GM18907 (cell line): ENCODE measurements around the gene PTPRD.

Experiments used
- ATAC-seq: cut with Tn5 transposase; IDR thresholded peaks from one replicate; pipeline ENCODE4 v1.9.1; 2021; ENCODE audit warnings: mild to moderate bottlenecking, moderate library complexity; ENCODE audit not compliant: unreplicated experiment

PTPRD gene

DNA sequence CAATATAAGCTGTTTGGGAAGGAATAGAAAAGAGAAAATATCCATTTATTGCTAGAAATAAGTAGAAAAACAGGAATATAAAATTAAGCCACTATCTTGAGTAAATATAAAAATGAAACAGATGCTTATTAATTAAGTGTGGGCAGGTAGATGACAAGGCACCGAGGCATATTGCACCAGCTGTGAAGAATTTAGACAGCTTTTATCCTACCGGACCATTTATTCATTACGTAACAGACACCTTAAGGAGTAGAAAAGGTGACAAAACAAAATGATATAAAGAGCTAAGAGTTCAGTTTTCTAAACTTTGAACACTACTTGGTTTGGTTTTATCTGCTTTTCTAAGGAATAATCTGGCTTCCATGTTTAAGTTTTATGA is 404.1 kb downstream of the PTPRD start:
- ATAC-seq, result no peak

DNA sequence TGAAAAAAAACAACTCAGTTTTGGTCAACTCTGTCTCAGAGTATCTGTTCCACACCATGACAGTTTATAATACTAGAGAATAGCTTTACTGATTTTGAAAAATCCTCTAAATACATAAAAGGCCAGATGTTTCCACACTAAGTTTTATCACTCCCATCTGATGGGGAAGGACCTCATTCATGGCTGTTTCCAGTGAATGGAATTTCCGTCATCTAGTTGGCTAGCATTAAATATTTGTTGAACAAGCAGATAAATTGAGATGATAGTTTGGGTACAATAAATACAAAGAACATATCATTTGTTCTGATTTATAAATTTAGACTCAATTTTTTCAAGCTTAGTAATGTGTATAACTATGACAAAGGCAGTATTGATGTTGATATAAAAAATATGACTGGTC is 408.5 kb downstream of the PTPRD start:
- ATAC-seq, result no peak

DNA sequence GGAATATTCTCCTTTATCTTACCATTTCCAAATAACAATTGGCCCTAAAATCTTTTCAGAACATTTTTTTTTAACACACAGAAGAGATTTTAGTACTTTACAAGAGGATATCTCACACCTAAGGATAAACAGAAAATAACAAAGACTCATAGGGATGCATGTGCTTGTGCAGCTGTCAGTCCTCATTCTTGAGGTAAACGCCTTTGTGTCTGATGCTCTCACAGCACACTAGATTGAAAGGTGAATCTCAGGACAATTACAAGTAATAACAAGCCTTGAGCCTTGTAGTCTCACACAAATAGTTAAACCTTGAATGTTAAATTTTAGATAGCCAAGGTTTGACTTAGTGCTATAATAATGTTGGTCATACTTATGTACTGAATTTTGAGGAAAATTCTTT is 439.2 kb downstream of the PTPRD start:
- no peak for ATAC-seq

DNA sequence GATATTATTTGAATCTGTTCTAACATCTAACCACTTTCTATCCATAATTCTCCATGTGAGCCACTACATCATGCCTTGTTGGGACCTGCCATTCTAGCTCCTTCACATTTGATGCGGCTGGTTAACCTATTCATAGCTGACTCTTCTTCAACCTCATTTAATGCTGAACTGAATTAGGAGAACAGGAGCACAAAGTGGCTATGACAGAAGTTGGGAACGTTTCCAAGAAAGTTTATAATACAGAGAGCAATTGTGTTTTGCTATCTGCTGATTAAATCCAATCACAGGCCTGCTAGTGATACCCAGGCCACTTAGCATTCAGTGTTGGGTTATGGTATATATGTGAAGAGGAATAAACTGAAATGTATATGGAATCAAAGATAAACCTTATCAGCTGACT is 440.3 kb downstream of the PTPRD start:
- no peak for ATAC-seq

DNA sequence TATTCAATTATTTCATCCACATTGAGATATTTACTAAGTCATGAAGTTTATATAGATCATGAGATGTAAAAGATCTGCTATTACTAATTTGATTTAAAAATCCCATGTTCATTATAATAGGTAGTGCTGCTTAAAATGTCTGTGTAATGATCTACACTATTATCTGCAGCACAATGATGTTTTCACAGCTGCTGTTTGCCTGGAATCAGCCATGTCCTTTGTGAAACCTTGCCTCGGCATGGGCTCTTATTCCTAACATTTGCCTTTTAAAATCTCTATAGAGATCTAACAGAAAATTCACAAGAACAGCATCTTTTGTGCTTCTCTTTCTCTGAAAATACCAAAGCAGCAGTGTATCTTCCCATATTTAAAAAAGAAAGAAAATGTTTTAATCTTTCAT is 444.6 kb downstream of the PTPRD start:
- no peak for ATAC-seq

DNA sequence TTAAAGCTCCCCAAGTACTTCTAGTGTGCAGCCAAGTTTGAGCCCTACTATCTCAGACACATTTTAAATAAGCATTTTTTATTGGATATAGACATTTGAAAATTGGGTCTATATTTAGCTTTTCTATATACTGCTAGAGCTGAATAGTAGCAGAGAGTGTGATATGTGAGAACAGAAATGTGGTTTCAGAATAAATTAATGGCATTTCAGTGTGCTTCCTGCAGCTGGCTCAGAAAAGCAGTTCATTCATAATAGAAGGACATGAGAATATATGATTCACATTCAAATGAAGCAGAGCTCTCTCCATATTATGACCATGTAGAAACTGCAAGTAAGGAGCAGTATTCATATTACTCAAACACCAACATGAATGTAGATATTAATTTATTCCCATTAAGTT is 464.0 kb downstream of the PTPRD start:
- ATAC-seq, result no peak

DNA sequence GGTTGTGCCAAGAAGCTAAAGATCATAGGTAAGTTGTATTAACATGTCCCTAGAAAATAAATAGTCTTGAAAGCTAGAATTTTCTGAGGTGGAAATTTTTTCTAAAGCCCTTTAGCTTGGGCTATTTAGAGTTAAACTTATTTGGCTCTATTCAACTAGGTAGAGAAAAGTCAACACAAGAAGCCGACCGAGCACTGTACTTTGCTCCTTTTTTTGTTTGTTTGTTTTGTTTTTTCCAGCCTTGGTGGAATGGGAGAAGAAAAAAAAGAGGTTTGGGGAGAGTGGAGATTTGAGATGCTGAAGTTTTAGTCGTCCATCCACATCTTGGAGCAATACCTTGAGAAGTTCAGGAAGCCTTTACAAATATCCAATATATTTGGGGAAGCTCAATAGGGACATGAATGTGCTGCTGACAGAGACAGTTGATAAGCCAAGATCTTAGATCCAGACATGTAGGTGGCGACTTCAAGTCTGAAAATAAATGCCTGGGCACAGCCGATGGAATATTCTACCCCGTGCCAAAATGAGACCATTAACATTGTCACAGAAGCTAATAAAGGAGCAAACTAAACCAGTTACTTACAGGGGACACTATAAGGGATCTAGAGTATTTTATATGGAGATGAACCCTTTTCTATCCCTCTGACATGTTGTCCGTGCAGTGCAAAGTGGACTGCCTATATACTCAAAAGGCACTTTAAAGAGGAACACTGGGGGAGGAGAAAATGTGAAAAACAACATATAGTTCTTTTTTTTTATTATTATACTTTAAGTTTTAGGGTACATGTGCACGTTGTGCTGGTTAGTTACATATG is 466.1 kb downstream of the PTPRD start:
- no peak for ATAC-seq

DNA sequence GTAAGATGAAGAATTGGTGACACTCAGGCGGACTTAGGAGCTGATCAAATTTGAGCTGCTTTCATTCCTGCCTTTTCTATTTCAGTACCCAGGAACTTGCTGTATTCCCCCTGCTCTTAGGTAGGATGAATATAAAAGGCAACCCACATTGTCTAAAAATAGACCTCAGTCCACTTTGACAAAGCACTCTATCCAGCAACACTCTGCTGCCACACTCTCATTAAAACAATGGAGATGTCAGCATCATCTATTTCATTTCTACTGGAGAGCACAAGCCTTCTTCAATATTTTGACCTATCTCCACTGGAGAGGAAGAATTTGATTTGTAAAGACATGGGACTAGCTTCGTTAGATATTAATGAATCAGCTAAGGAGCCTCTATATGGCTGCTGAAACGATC is 468.4 kb downstream of the PTPRD start:
- ATAC-seq, result no peak

DNA sequence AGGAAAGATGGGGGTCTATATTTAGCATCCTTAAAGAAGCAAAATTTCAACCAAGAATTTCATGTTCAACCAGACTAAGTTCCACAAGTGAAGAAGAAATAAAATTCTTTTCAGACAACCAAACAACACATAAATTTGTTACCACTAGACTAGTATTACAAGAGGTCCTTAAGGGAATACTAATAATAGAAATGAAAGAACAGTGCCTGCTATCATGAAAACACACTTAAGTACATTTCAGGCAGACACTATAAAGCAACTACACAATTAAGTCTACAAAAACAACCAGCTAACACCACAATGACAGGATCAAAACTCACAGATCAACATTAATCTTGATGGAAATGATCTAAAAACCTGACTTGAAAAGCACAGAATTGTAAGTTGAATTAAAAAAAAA is 477.2 kb downstream of the PTPRD start:
- no peak for ATAC-seq

DNA sequence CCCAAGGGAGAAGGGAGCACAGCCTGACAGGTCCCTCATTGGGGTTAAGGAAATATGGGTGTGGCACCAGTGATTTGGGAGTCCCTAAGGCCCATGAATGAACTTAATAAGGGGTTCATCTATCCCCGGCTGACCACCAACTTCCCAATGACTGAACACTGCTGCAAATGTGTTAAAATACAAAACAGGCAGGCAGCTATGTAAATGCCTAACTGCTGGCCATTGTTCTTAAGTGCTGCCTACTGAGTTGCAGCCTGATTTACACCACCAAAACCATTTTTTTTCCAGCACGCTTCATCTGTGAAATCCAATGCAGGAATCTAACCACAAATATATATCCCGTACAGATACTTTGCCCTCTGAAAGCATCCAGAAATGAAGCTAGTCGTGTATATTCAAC is 478.5 kb downstream of the PTPRD start:
- no peak for ATAC-seq

DNA sequence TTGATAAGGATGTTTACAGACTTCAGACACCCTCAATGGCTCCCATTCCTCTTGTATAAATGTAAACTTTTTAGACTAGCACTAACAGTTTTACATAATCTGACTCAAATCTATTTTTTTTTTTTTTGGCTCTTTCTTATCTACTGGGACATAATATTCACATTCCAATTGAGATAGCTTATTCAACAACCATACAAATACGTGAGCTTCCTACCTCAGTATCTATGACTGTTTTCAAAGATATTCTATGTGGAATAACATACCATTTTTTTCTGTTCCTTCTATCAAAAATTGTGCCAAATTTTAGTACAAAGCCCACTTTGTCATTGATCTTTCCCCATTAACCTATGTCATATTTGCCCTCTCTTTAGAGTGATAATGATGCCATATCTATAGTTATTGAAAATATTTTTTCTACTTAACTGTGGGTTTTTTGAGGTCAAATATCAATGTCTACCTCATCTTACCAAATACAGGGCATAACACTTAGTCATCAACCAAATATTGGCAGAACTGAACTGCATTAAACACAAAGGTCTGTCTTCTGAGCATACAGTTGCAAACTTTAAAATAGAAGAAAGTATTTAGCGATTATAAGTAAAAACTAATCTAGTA is 482.6 kb downstream of the PTPRD start:
- no peak for ATAC-seq

DNA sequence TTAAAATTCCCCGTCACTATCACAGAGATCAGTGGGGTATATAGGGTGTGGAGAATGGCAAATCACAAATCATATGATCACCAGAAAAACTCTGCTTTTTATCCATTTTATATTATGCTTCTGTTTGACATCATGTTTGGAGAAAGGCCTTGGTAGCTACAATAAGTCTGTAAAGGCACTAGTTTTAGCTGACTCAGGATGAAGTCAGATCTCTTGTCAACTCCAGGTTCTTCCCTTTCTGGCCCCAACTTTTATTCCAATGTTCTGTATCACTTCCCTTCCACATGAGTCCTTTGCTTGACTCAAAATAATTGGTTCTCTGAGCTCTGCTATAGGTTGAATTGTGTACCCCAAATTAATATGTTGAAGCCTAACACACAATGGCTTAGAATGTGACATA is 484.9 kb downstream of the PTPRD start:
- ATAC-seq, result no peak

DNA sequence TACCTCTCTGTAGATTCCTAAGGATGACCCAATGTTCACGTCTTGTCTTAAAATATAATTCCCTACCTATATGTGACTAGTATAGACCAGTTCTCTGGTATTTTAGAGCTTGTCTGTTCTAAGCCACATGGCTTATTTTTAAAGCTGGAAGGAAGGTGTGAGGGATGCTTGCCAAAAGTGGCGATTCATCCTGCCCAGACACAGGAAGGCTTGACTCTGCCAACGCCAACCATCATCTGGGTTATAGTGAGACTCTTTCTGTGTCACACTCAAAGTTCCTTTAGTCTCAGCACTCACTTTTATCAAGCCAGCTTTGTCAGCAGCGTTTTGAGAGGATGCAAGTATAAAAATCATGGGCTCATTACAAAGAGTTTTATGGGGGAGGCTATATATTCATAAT is 500.0 kb downstream of the PTPRD start:
- ATAC-seq, result no peak

DNA sequence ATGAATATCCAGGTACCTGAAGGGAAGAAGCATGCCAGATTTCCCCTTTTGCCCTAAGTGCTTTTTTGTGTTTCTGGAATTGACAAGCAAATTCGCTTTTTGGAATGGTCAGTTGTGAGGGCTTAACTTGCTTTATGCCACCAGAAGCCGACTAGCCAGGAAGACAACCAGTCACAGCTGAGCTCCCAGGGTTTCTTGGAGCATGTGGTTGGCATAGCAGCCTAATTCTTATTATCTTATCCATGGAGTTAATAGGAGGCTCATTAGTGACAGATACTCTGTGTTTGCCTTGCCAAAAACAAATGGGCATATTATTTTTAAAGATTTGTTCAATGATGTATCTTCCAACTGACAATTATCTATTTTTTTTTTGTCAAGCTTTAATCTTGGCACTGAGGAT is 500.7 kb downstream of the PTPRD start:
- ATAC-seq, result no peak

DNA sequence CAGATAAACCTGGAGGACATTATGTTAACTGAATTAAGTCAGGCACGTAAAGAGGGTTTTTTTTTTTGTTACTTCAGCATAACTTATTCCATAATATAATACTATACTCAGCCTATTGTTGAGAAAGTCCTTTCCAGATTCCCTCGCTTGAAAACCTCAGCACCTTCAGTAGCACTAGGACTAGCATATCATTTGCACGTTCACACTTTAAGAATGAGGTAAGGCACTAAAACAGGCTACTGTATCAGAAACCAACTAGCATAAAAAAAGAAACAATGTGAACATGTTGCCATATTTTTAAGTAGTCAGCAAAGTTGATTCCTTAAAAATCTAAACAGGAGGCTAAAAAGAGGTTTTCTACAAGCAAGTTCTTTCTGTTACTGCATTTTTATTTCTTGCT is 504.0 kb downstream of the PTPRD start:
- no peak for ATAC-seq

DNA sequence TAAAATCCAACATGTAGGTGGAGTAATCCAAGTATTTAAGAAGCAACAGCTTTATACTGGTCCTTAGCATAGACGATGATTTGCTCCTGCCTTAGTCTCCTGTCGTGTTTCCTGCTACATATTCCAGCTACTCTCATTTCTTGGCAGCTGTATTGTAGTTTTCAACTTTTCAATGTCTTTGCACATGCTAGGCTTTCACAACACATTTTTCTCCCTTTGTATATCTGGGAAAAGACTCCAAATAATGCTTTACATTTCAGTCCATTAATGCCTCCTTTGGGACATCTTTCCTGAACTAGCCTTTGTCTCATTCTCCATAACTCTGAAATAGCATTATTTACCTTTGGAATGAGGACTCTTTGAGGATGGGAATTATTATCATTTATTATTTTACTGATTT is 508.0 kb downstream of the PTPRD start:
- no peak for ATAC-seq

DNA sequence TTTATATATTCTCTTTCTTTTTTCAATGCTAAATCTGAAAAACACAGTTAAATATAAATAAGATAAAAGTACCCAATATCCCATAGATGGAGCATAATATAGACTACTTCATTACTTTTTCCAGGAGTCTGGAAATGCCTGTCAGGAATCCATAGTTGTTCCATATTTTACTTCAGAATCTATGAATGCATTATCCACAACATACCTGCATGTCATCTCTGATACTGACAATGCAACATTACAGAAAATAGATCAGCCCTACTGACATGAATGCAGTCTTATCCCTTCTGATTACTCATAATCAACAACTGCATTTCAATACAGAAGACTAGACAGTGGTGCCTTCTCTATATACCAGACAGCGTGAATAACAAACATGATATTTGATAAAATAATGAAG is 517.6 kb downstream of the PTPRD start:
- ATAC-seq, result no peak

DNA sequence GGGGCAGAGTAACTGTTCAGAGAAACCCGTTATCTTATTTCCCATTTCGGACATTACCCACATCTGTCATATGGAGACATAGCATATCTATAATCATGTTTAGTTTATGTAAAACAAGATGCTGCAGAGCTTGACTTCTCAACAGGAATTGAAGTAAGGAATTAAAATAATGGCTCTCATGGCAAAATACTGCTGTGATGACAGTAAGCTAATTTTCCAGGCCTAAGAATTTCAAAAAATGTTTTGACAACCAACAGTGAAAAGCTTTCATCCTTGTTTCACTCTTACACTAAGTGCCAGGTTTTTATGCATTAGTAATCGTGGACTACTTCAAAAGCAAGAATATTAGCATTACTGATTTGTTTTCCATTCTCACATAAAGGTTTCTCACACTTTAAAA is 518.2 kb downstream of the PTPRD start:
- no peak for ATAC-seq

DNA sequence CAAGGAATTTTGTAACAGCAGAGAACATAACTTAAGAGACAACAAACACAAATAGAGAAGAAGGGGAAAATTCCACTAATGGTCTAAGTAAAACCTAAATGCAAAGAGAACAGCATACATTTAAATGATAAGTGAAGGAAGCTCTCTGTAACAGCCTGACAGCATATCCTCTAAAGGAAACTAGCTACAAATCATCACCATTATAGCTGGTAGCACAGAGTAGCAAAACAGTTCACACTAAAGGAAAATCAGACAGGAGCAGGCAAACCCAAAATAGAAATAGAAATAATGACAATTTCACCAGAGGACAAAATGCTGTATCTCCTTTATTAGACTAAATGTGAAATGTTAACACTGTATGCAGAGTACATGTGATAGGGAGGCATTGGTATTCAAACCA is 532.8 kb downstream of the PTPRD start:
- peak; percentile 13 for ATAC-seq

DNA sequence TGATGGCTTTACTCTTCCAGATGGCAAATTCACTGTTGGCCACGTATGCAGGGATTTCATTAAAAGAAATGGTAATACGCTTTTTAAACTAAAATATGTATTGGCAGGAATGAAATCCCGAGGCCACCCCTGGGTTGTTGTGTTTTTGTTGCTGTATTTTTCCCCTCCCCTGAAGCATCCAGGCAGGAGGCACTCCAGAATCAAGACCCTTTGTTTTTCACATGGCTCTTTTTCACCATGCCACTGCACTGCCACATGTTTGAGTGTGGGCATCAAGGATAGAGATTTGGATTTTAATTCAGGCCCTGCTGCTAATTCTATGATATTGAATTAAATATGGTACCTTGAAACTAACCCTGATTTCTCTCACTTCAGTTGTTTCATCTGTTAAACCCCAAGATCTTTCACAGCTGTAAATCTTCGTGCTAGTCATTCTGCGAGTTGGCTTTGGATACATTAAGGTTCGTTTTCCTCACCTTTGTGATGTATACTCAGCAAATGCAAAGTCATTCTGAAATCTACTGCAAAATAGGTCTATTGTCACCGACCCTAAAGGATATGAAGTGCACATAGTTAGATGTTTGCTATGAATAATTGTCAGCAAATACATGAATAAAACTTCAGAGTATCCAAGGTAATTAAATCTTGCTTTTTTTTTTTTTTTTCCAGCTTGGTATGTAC is 533.4 kb downstream of the PTPRD start:
- ATAC-seq, result peak; percentile 87

DNA sequence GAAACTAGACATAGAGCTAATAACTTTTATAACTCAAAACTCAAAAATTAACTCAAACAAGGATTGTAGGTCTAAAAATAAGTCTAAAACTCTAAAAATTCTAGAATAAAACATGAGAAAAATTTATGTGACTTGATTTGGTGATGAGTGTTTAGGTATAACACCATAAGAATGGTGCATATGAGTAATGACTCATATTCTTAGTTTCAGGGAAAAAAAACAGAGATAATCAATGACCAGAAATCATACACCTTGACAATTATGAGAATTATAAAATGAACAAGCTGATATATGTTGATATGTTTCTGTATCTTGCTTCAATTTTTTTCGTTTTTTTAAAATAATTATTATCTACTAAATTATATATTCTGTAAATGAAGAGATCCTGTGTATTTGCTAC is 541.2 kb downstream of the PTPRD start:
- ATAC-seq, result peak; percentile 83
